ENCODE results near the gene HSPA4L.

DNA sequence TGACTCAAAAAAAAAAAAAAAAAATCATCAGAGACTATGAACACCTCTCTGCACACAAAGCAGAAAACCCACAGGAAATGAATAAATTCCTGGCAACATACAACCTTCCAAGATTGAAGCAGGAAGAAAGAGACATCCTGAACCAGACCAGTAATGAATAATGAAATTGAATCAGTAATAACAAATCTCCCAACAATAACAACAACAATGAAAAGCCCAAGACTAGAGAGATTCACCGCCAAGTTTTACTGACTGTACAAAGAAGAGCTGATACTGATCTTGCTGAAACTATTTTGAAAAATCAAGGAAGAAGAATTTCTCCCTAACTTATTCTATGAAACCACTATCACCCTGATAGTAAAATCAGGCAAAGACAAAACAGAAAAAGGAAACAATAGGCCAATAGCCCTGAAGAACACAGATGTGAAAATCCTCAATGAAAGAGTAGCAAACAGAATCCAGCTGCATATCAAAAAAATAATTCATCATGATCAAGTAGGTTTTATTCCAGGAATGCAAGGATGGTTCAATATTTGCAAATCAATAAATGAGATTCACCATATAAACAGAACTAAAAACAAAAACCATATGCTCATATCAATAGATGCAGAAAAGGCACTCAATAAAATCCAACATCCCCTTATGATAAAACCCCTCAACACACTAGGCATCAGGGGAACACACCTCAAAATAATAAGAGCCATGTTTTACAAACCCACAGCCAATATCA lies 67.5 kb downstream of the HSPA4L start:
- TF ChIP-seq YY1 (IDR thresholded peaks at IDR 0.05; ENCODE audit: insufficient read depth, insufficient read length) = no peak
- no peak for TF ChIP-seq SUZ12 (IDR thresholded peaks at IDR 0.05; ENCODE audit: extremely low read depth, insufficient read depth, insufficient read length)
